Prostate gland (tissue), 2 donors: ENCODE measurements around the gene NECTIN1.

Source experiments
- CTCF ChIP-seq, 4 experiments: fragments of 200-600 bp in 2 of 4; fragments of 450-650 bp in 2 of 4; sonication (generic) in 2 of 4; IDR thresholded peaks; 1 replicate in 3 of 4; 2 replicates in 1 of 4; pipeline ENCODE4 v1.5.1; 2016 to 2019; ENCODE audit warnings: antibody characterized with exemption in 4 of 4, mild to moderate bottlenecking in 2 of 4, moderate library complexity in 2 of 4
- POLR2A ChIP-seq: fragments of 450-650 bp; IDR thresholded peaks from one replicate; pipeline ENCODE4 v1.6.1; 2016; ENCODE audit warnings: antibody characterized with exemption, mild to moderate bottlenecking
- POLR2AphosphoS5 ChIP-seq: sonication (generic); formaldehyde crosslinking; IDR thresholded peaks from one replicate; pipeline ENCODE4 v1.6.1; 2017; ENCODE audit warnings: antibody characterized with exemption

GRCh38 chr11:119710417-119710816 lies 18.6 kb downstream of the NECTIN1 start:
- TF ChIP-seq CTCF (IDR thresholded peaks at IDR 0.05) (no peak), POLR2A (no peak), POLR2AphosphoS5 (no peak)
